Sigmoid colon (tissue), 7 donors: ENCODE data around the gene PLOD1. TPM values are rescaled to one million over a fixed set of nuclear protein-coding genes. Genes with fewer than 3 reads are reported as not detected.

Experiments used
- DNase-seq: peaks from one replicate; pipeline ENCODE4 v3.0.0-alpha.2; 2019
- H3K27ac ChIP-seq, 4 donors: fragments of 200-600 bp; sonication (generic); one replicate each; pipeline ENCODE4 v1.5.1; 2016 to 2019; ENCODE audit warnings: mild to moderate bottlenecking in 1 of 4
- H3K27me3 ChIP-seq, 3 donors: fragments of 200-600 bp; sonication (generic); one replicate each; pipeline ENCODE4 v1.5.1; 2019; ENCODE audit warnings: mild to moderate bottlenecking in 1 of 3
- H3K36me3 ChIP-seq, 4 donors: fragments of 200-600 bp; sonication (generic); one replicate each; pipeline ENCODE4 v1.5.1; 2016 to 2019
- H3K4me1 ChIP-seq, 4 donors: fragments of 200-600 bp; sonication (generic); one replicate each; pipeline ENCODE4 v1.5.1; 2017 to 2019
- H3K4me3 ChIP-seq, 4 donors: fragments of 200-600 bp; sonication (generic); one replicate each; pipeline ENCODE4 v1.5.1; 2017 to 2019; ENCODE audit warnings: mild to moderate bottlenecking in 2 of 4, moderate library complexity in 1 of 4
- H3K9me3 ChIP-seq, 4 donors: fragments of 200-600 bp in 3 of 4; sonication (generic) in 3 of 4; one replicate each; pipeline versions ENCODE4 v1.5.1 to v1.6.1; 2013 to 2019
- EP300 ChIP-seq, 4 donors: sonication (generic); formaldehyde crosslinking; IDR thresholded peaks; one replicate each; pipeline ENCODE4 v1.6.1; 2017; ENCODE audit warnings: antibody characterized with exemption in 4 of 4
- POLR2A ChIP-seq, 2 donors: fragments of 450-650 bp; IDR thresholded peaks; one replicate each; pipeline ENCODE4 v1.6.1; 2016; ENCODE audit warnings: antibody characterized with exemption in 2 of 2, mild to moderate bottlenecking in 2 of 2, moderate library complexity in 2 of 2
- POLR2AphosphoS5 ChIP-seq, 4 donors: sonication (generic); formaldehyde crosslinking; IDR thresholded peaks; one replicate each; pipeline ENCODE4 v1.6.1; 2017; ENCODE audit warnings: antibody characterized with exemption in 4 of 4
- whole genome bisulfite sequencing, 2 donors: extraction: QIAGEN DNeasy Blood & Tissue Kit; methylation state at CpG; one replicate each; pipeline ENCODE4 v1.1.7; 2013; 5-methylcytosine and 5-hydroxymethylcytosine counted together
- intact Hi-C: fragments of 100-400 bp; cut with DNase I; formaldehyde crosslinking; loops from one replicate; pipeline ENCODE4 v1.15.1; 2023
- polyA plus RNA-seq, 3 donors: library from polyadenylated mRNA; stranded (reverse); fragments of 200-250 nt; gene quantifications; one replicate each; pipeline ENCODE4 v1.2.3, GENCODE V29; 2013
- total RNA-seq, 4 donors: library from RNA; depleted of rRNA; stranded (reverse); fragments of >200 nt; gene quantifications; one replicate each; pipeline ENCODE4 v1.1.0, GENCODE V29; 2016
- TF ChIP-seq, protein P1 (sequence below), 4 experiments: fragments of 450-650 bp in 3 of 4; fragments of 200-600 bp in 1 of 4; IDR thresholded peaks; one replicate each; pipeline ENCODE4 v1.5.1; 2016 to 2019; ENCODE audit warnings: antibody characterized with exemption in 4 of 4, mild to moderate bottlenecking in 3 of 4, moderate library complexity in 2 of 4
- donor health status: healthy with polysubstance abuse.
- donor health status: Bipolar disorder and iron deficiency.
- donor health status: healthy.

PLOD1 gene
- total and polyA plus RNA-seq, 7 donors = 5.4 to 76.2 (median 41.1) TPM

DNA sequence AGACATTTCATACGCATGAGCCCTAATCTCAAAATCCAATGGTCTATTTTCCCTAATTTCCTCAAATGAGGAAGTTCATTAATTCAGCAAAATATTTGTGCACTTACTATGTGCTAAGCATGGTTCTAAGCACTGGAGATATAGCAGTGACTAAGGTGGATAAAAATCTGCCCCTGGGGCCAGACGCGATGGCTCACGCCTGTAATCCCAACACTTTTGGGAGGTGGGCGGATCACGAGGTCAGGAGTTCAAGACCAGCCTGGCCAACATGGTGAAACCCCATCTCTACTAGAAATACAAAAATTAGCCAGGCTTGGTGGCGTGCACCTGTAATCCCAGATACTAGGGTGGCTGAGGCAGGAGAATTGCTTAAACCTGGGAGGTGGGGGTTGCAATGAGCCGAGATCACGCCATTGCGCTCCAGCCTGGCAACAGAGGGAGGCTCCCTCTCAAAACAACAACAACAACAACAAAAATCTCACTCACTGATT is 80.5 kb downstream of the PLOD1 start:
- intact Hi-C loops = no loop called here
- H3K9me3 ChIP-seq = no peaks in the 10 kb centered on the region
- H3K36me3 ChIP-seq = peaks cover 19 to 44% (median 23%) of the 10 kb centered on the region in 4 donors
- H3K4me1 ChIP-seq = peaks cover 0 to 5% (median 4%) of the 10 kb centered on the region in 4 donors
- DNase-seq = no peak
- no peak for TF ChIP-seq EP300 (IDR thresholded peaks at IDR 0.05)
- TF ChIP-seq, protein P1, sequence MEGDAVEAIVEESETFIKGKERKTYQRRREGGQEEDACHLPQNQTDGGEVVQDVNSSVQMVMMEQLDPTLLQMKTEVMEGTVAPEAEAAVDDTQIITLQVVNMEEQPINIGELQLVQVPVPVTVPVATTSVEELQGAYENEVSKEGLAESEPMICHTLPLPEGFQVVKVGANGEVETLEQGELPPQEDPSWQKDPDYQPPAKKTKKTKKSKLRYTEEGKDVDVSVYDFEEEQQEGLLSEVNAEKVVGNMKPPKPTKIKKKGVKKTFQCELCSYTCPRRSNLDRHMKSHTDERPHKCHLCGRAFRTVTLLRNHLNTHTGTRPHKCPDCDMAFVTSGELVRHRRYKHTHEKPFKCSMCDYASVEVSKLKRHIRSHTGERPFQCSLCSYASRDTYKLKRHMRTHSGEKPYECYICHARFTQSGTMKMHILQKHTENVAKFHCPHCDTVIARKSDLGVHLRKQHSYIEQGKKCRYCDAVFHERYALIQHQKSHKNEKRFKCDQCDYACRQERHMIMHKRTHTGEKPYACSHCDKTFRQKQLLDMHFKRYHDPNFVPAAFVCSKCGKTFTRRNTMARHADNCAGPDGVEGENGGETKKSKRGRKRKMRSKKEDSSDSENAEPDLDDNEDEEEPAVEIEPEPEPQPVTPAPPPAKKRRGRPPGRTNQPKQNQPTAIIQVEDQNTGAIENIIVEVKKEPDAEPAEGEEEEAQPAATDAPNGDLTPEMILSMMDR (IDR thresholded peaks at IDR 0.05) = no peak
- H3K4me3 ChIP-seq = no peak overlapping the region
- WGBS, 2 donors = 92 to 95% methylated on average over 10 of the region's 10 CpGs
- no peaks in the 10 kb centered on the region for H3K27me3 ChIP-seq
- peak overlapping the region in 1 of 4 donors; percentile 40 for H3K27ac ChIP-seq

DNA sequence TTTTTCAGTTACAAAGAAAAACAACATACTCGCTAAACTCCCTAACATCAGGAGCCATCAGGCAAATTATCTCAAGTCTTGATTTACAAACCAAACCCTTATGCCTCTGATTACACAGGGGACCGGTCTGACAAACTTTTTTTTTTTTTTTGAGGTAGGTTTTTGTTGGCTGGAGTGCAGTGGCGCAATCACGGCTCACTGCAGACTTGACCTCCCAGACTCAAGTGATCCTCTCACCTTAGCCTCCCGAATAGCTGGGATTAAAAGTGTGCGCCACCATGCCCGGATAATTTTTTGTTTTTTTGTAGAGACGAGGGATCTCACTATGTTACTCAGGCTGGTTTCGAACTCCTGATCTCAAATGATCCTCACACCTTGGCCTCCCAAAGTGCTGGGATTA is 81.0 kb downstream of the PLOD1 start:
- Histone ChIP-seq H3K4me1 (peaks cover 0 to 9% (median 9%) of the 10 kb centered on the region in 4 donors), H3K27me3 (no peaks in the 10 kb centered on the region), H3K9me3 (no peaks in the 10 kb centered on the region), H3K4me3 (no peak overlapping the region), H3K27ac (no peak overlapping the region), H3K36me3 (peaks cover 14 to 39% (median 19%) of the 10 kb centered on the region in 4 donors)
- intact Hi-C loops = no loop called here
- no peak for DNase-seq
- TF ChIP-seq, protein P1 (IDR thresholded peaks at IDR 0.05) = no peak
- TF ChIP-seq POLR2AphosphoS5 (IDR thresholded peaks at IDR 0.05) = no peak
- no peak for TF ChIP-seq POLR2A (IDR thresholded peaks at IDR 0.05)
- no peak for TF ChIP-seq EP300 (IDR thresholded peaks at IDR 0.05)
- WGBS, 2 donors = 91 to 97% methylated on average over 9 of the region's 9 CpGs

DNA sequence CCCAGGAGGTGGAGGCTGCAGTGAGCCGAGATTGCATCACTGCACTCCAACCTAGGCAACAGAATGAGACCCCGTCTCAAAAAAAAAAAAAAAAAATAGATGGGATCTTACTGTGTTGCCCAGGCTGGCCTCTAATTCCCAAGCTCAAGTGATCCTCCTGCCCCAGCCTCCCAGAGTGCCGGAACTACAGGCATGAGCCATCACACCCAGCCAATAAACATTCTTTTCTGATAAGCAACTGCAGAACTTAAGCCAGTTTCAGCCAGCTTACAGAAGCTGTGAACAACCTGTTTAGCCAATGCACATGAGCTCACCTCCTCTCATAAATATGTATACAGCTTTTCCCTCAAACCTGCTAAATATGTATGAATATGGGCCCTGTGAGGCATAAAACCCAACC is 81.7 kb downstream of the PLOD1 start:
- Histone ChIP-seq H3K9me3 (no peaks in the 10 kb centered on the region), H3K27me3 (no peaks in the 10 kb centered on the region), H3K4me1 (peaks cover 0 to 12% (median 11%) of the 10 kb centered on the region in 4 donors), H3K36me3 (peaks cover 11 to 33% (median 13%) of the 10 kb centered on the region in 4 donors), H3K27ac (no peak overlapping the region), H3K4me3 (no peak overlapping the region)
- DNase-seq = no peak
- no peak for TF ChIP-seq POLR2A (IDR thresholded peaks at IDR 0.05)
- TF ChIP-seq, protein P1 (IDR thresholded peaks at IDR 0.05) = no peak
- WGBS, 2 donors = 73 to 90% methylated on average over 3 of the region's 3 CpGs
- intact Hi-C loops = no loop called here

DNA sequence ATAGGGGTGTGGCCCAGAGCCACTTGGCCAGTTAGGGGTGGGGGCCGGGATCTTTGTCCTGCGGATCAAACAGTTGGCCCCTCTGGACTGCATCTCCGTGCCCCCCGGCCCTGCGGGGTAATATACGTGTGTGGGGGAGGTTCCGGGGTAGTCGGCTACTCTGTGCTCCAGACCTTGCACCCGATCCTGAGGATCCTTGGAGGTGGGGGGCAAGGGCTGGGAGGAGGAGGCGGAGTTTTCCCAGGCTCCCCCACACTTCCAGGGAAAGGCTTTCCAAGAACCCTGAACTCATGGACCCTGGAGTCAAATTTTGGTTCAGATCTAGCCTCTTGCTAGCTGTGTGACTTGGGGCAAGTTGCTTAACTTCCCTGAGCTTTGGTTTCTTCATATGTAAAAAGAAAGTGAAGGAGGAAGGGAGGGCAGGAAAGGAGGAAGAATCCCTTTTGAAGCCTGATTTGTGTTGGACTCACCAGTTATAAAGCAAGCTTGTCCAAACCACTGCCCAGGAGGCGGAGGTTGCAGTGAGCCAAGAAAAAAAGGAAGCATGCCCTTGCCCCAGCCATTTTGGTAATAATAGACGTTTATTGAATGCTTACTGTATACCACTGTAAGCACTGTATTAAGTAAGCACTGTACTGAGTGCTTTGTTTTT is 85.5 kb downstream of the PLOD1 start:
- no peaks in the 10 kb centered on the region for H3K9me3 ChIP-seq
- no peak for DNase-seq
- TF ChIP-seq POLR2A (IDR thresholded peaks at IDR 0.05) = no peak
- H3K4me1 ChIP-seq = peaks cover 0 to 12% (median 11%) of the 10 kb centered on the region in 4 donors
- peak overlapping the region; percentile 66 to 97 (median 90) for H3K4me3 ChIP-seq
- WGBS, 2 donors = 7 to 10% methylated on average over 12 of the region's 12 CpGs
- H3K27ac ChIP-seq = peak overlapping the region; percentile 82 to 85 (median 84)
- H3K27me3 ChIP-seq = no peaks in the 10 kb centered on the region
- intact Hi-C loops = no loop called here
- peaks cover 0 to 28% (median 11%) of the 10 kb centered on the region in 4 donors for H3K36me3 ChIP-seq

DNA sequence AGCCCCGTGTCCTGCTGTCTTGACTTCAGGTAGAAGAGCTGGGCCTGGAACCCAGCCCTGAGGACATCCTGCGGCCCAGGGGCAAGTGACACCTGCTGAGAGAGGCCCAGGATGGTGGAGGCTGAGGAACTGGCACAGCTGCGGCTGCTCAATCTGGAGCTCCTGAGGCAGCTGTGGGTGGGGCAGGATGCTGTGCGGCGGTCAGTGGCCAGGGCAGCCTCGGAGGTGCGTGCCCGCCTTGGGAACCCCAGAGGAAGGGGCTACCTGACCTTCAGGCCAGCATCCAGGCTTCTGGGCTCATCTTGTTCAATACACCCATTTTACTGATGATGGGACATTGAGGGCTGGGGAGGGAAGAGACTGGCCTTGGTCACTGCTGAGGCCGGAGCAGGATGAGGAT is 87.1 kb downstream of the PLOD1 start:
- H3K36me3 ChIP-seq = peaks cover 0 to 44% (median 15%) of the 10 kb centered on the region in 4 donors
- no peaks in the 10 kb centered on the region for H3K9me3 ChIP-seq
- DNase-seq = no peak
- intact Hi-C loops = no loop called here
- no peak overlapping the region for H3K27ac ChIP-seq
- H3K4me1 ChIP-seq = peaks cover 0 to 12% (median 11%) of the 10 kb centered on the region in 4 donors
- TF ChIP-seq, protein P1 (IDR thresholded peaks at IDR 0.05) = no peak
- TF ChIP-seq POLR2AphosphoS5 (IDR thresholded peaks at IDR 0.05) = no peak
- TF ChIP-seq EP300 (IDR thresholded peaks at IDR 0.05) = no peak
- TF ChIP-seq POLR2A (IDR thresholded peaks at IDR 0.05) = no peak
- no peaks in the 10 kb centered on the region for H3K27me3 ChIP-seq
- H3K4me3 ChIP-seq = no peak overlapping the region
- 94 to 96% methylated on average over 9 of the region's 9 CpGs for WGBS, 2 donors
